H1 (cell line): ENCODE measurements around the gene ARHGAP10. TPM values are rescaled to one million over a fixed set of nuclear protein-coding genes. Genes with fewer than 3 reads are reported as not detected.

Experiments used
- CTCF ChIA-PET: fragments of 300-600 bp; sonication (Branson Sonifier 250); formaldehyde crosslinking; loops from one replicate; lab custom pipeline; 2021; ENCODE audit not compliant: partially characterized antibody; lab: Charles Lee
- POLR2A ChIA-PET: fragments of 300-600 bp; sonication (Branson Sonifier 250); formaldehyde crosslinking; loops from one replicate; lab custom pipeline; 2021; ENCODE audit warnings: inconsistent platforms; ENCODE audit not compliant: partially characterized antibody; lab: Charles Lee
- DNase-seq, 2 experiments: peaks; one replicate each; pipeline versions ENCODE4 v3.0.0 to v3.0.0-alpha.2; 2010 to 2022; ENCODE audit warnings: low spot score in 2 of 2, low read depth in 1 of 2, mixed read lengths in 1 of 2
- FAIRE-seq: peaks from 2 replicates; lab custom pipeline; 2011; peaks lifted over from hg19 to GRCh38; lab: Jason Lieb, UNC
- H2AFZ ChIP-seq: 2 replicates; pipeline ENCODE4 v1.8.1; 2012; ENCODE audit warnings: low read length, inconsistent platforms
- H2AK5ac ChIP-seq: 2 replicates; pipeline ENCODE4 v1.6.1; 2013; ENCODE audit warnings: low read depth, low read length
- H2BK120ac ChIP-seq: replicated peaks from 2 replicates; pipeline ENCODE3; 2013; ENCODE audit warnings: low read depth, low read length, inconsistent platforms
- H2BK12ac ChIP-seq: 2 replicates; pipeline ENCODE4 v1.6.1; 2013; ENCODE audit warnings: low read depth, low read length
- H2BK15ac ChIP-seq: 2 replicates; pipeline ENCODE4 v1.6.1; 2013; ENCODE audit warnings: low read length
- H2BK20ac ChIP-seq: 2 replicates; pipeline ENCODE4 v1.6.1; 2013; ENCODE audit warnings: low read length
- H2BK5ac ChIP-seq: 2 replicates; pipeline ENCODE4 v1.6.1; 2013; ENCODE audit warnings: low read depth, low read length
- H3K14ac ChIP-seq: 2 replicates; pipeline ENCODE4 v1.6.1; 2013; ENCODE audit warnings: inconsistent platforms; ENCODE audit not compliant: insufficient read length
- H3K18ac ChIP-seq: 2 replicates; pipeline ENCODE4 v1.6.1; 2013; ENCODE audit warnings: low read length; ENCODE audit errors: extremely low read depth
- H3K23ac ChIP-seq: 2 replicates; pipeline ENCODE4 v1.6.1; 2013; ENCODE audit warnings: inconsistent platforms; ENCODE audit not compliant: insufficient read length
- H3K23me2 ChIP-seq: 2 replicates; pipeline ENCODE4 v1.6.1; 2013; ENCODE audit warnings: low read depth, low read length
- H3K27ac ChIP-seq: 2 replicates; pipeline ENCODE4 v1.6.1; 2011; ENCODE audit warnings: low read depth, low read length, inconsistent platforms
- H3K27me3 ChIP-seq, 4 experiments: replicated peaks in 1 of 4; 1 replicate in 1 of 4; 2 replicates in 3 of 4; pipeline versions ENCODE4 v1.6.1 to v1.8.1; 2011 to 2013; ENCODE audit warnings: low read length in 3 of 4, mild to moderate bottlenecking in 3 of 4, inconsistent platforms in 2 of 4, mixed read lengths in 2 of 4, moderate library complexity in 1 of 4; ENCODE audit not compliant: control insufficient read depth in 3 of 4, insufficient read depth in 3 of 4; ENCODE audit errors: extremely low read depth in 1 of 4
- H3K36me3 ChIP-seq, 4 experiments: 2 replicates each; pipeline versions ENCODE4 v1.6.1 to v1.8.1; 2011 to 2013; ENCODE audit warnings: mild to moderate bottlenecking in 4 of 4, low read length in 3 of 4, moderate library complexity in 2 of 4, control low read depth in 1 of 4, inconsistent platforms in 1 of 4; ENCODE audit not compliant: insufficient read depth in 4 of 4, control insufficient read depth in 2 of 4
- H3K4ac ChIP-seq: replicated peaks from 2 replicates; pipeline ENCODE3; 2013; ENCODE audit warnings: low read length, low read depth, mixed read lengths, inconsistent platforms; ENCODE audit not compliant: insufficient read length
- H3K4me1 ChIP-seq, 4 experiments: replicated peaks in 1 of 4; 1 replicate in 1 of 4; 2 replicates in 3 of 4; pipeline versions ENCODE4 v1.6.1 to v1.8.1; 2011 to 2013; ENCODE audit warnings: low read length in 3 of 4, inconsistent platforms in 2 of 4, mixed read lengths in 1 of 4; ENCODE audit not compliant: insufficient read depth in 4 of 4, control insufficient read depth in 3 of 4
- H3K4me2 ChIP-seq, 2 experiments: 2 replicates each; pipeline versions ENCODE4 v1.6.1 to v1.8.1; 2011 to 2013; ENCODE audit warnings: low read depth in 2 of 2, low read length in 2 of 2, control low read depth in 1 of 2, inconsistent platforms in 1 of 2, mild to moderate bottlenecking in 1 of 2; ENCODE audit not compliant: insufficient read depth in 1 of 2
- H3K4me3 ChIP-seq, 4 experiments: fragments of 200-600, 300-600 bp in 1 of 4; sonication (generic), shearing (Covaris generic), sonication (Bioruptor Twin) in 1 of 4; 2 replicates each; pipeline versions ENCODE4 v1.5.1 to v1.8.1; 2011 to 2016; ENCODE audit warnings: low read length in 4 of 4, low read depth in 3 of 4, control low read depth in 2 of 4, inconsistent platforms in 2 of 4, mild to moderate bottlenecking in 2 of 4, mixed read lengths in 1 of 4, moderate library complexity in 1 of 4; ENCODE audit not compliant: insufficient read depth in 2 of 4; ENCODE audit errors: extremely low read depth in 1 of 4
- H3K56ac ChIP-seq: replicated peaks from 2 replicates; pipeline ENCODE3; 2013; ENCODE audit warnings: low read depth, mild to moderate bottlenecking, mixed read lengths, low read length, inconsistent platforms; ENCODE audit not compliant: insufficient read length
- H3K79me1 ChIP-seq: 2 replicates; pipeline ENCODE4 v1.6.1; 2013; ENCODE audit warnings: low read depth, low read length, control low read depth
- H3K79me2 ChIP-seq, 2 experiments: 2 replicates each; pipeline versions ENCODE4 v1.6.1 to v1.8.1; 2012 to 2013; ENCODE audit warnings: low read length in 2 of 2, mild to moderate bottlenecking in 2 of 2, inconsistent platforms in 1 of 2; ENCODE audit not compliant: insufficient read depth in 2 of 2, control insufficient read depth in 1 of 2
- H3K9ac ChIP-seq, 4 experiments: replicated peaks in 1 of 4; 1 replicate in 1 of 4; 2 replicates in 3 of 4; pipeline versions ENCODE4 v1.6.1 to v1.8.1; 2011 to 2013; ENCODE audit warnings: low read depth in 3 of 4, low read length in 3 of 4, control low read depth in 2 of 4, mild to moderate bottlenecking in 2 of 4, moderate library complexity in 2 of 4, inconsistent platforms in 1 of 4; ENCODE audit errors: extremely low read depth in 1 of 4
- H3K9me3 ChIP-seq, 2 experiments: 2 replicates each; pipeline versions ENCODE4 v1.6.1 to v1.8.1; 2012 to 2013; ENCODE audit warnings: mild to moderate bottlenecking in 2 of 2, moderate library complexity in 2 of 2, control low read depth in 1 of 2, inconsistent platforms in 1 of 2, low read depth in 1 of 2, low read length in 1 of 2, mixed read lengths in 1 of 2; ENCODE audit not compliant: insufficient read depth in 2 of 2
- H4K20me1 ChIP-seq, 2 experiments: replicated peaks in 1 of 2; 2 replicates each; pipeline versions ENCODE3 to v1.8.1; 2011 to 2013; ENCODE audit warnings: inconsistent platforms in 2 of 2, low read length in 2 of 2, mild to moderate bottlenecking in 1 of 2; ENCODE audit not compliant: insufficient read depth in 2 of 2, control insufficient read depth in 1 of 2
- H4K5ac ChIP-seq: 2 replicates; pipeline ENCODE4 v1.6.1; 2013; ENCODE audit warnings: low read length, low read depth, mixed read lengths, inconsistent platforms; ENCODE audit not compliant: insufficient read length
- H4K8ac ChIP-seq: 2 replicates; pipeline ENCODE4 v1.8.0; 2013; ENCODE audit warnings: mild to moderate bottlenecking, moderate library complexity, low read length, inconsistent platforms; ENCODE audit not compliant: insufficient read depth; ENCODE audit errors: extremely low read depth
- H4K91ac ChIP-seq: replicated peaks from 2 replicates; pipeline ENCODE3; 2013; ENCODE audit warnings: low read length, mixed read lengths, inconsistent platforms; ENCODE audit not compliant: insufficient read length
- ATF2 ChIP-seq: IDR thresholded peaks from 2 replicates; pipeline ENCODE4 v1.6.1; 2012; ENCODE audit warnings: low read length, inconsistent platforms
- ATF3 ChIP-seq: IDR thresholded peaks from 2 replicates; pipeline ENCODE4 v1.6.1; 2011; ENCODE audit warnings: low read depth, mild to moderate bottlenecking, low read length; ENCODE audit not compliant: insufficient read depth
- CHD2 ChIP-seq: IDR thresholded peaks from 2 replicates; pipeline ENCODE4 v1.6.1; 2012; ENCODE audit warnings: low read length, improper control_type of control experiment
- CREB1 ChIP-seq: IDR thresholded peaks from 2 replicates; pipeline ENCODE4 v1.6.1; 2012; ENCODE audit warnings: inconsistent platforms
- GABPA ChIP-seq: IDR thresholded peaks from 2 replicates; pipeline ENCODE4 v1.6.1; 2011; ENCODE audit warnings: mild to moderate bottlenecking, low read length, moderate library complexity, borderline replicate concordance; ENCODE audit not compliant: insufficient read depth
- HDAC2 ChIP-seq, 2 experiments: fragments of 300-600 bp in 1 of 2; sonication (generic) in 1 of 2; IDR thresholded peaks; 2 replicates each; pipeline ENCODE4 v1.6.1; 2011 to 2012; ENCODE audit warnings: low read depth in 2 of 2, low read length in 2 of 2, mild to moderate bottlenecking in 2 of 2, moderate library complexity in 2 of 2, borderline replicate concordance in 1 of 2, inconsistent platforms in 1 of 2
- KDM4A ChIP-seq: IDR thresholded peaks from one replicate; pipeline ENCODE4 v1.7.1; 2012; ENCODE audit warnings: low read depth, mild to moderate bottlenecking, moderate library complexity, low read length, inconsistent platforms; ENCODE audit not compliant: severe bottlenecking
- POU5F1 ChIP-seq: IDR thresholded peaks from 2 replicates; pipeline ENCODE4 v1.6.1; 2011; ENCODE audit warnings: low read depth, mild to moderate bottlenecking, low read length, moderate library complexity
- RBBP5 ChIP-seq: IDR thresholded peaks from 2 replicates; pipeline ENCODE4 v1.7.1; 2012; ENCODE audit warnings: low read depth, mild to moderate bottlenecking, inconsistent platforms, low read length, moderate library complexity, borderline replicate concordance
- RXRA ChIP-seq: IDR thresholded peaks from 2 replicates; pipeline ENCODE4 v1.6.1; 2011; ENCODE audit warnings: low read depth, mild to moderate bottlenecking, low read length, moderate library complexity; ENCODE audit not compliant: insufficient read depth
- SIN3A ChIP-seq, 2 experiments: IDR thresholded peaks in 1 of 2; conservative IDR thresholded peaks in 1 of 2; 2 replicates each; pipeline ENCODE4 v1.6.1; 2011 to 2012; ENCODE audit warnings: low read length in 2 of 2, improper control_type of control experiment in 1 of 2, low read depth in 1 of 2, mild to moderate bottlenecking in 1 of 2
- SP4 ChIP-seq: IDR thresholded peaks from 2 replicates; pipeline ENCODE4 v1.6.1; 2012; ENCODE audit warnings: low read length, inconsistent platforms
- WGBS, 2 experiments: shearing (Covaris generic) in 1 of 2; methylation state at CpG; one replicate each; pipeline versions ENCODE4 v1.1.6 to v1.1.7; 2013 to 2015; ENCODE audit warnings: low lambda C conversion rate in 2 of 2, mixed read lengths in 2 of 2, inconsistent platforms in 1 of 2, low coverage in 1 of 2, missing lambda C conversion rate in 1 of 2; ENCODE audit not compliant: insufficient replicate concordance in 2 of 2, insufficient coverage in 1 of 2, insufficient read length in 1 of 2; ENCODE audit errors: extremely low coverage in 1 of 2, missing lambda C conversion rate in 1 of 2; 5-methylcytosine and 5-hydroxymethylcytosine counted together
- polyA plus RNA-seq, 7 experiments: library from polyadenylated mRNA; depleted of rRNA in 3 of 7; stranded (reverse) in 5 of 7; unstranded in 2 of 7; fragments of >200 nt in 5 of 7; fragments of 200-250 nt in 2 of 7; gene quantifications; 1 replicate in 5 of 7; 2 replicates in 1 of 7; 4 replicates in 1 of 7; pipeline versions ENCODE4 v1.2.1 to v1.2.3, GENCODE V29; 2011 to 2013; ENCODE audit warnings: missing spikeins in 2 of 7, mixed read lengths in 2 of 7
- total RNA-seq: library from RNA; stranded (reverse); fragmentation: NEBNext Ultra II Directional; extraction: Animal tissue kit (Norgen Biotek cat#: 25700); gene quantifications from 2 replicates; pipeline ENCODE4 v1.2.1, GENCODE V29; 2021

The ARHGAP10 gene
- total and polyA plus RNA-seq, 2 of the 8 experiments (the other 6 are each of a cell fraction or from before 2014, with no cell fraction given), result 3.7 to 6.1 TPM

- H3K79me2 ChIP-seq, result no peaks in the 10 kb centered on the region
- H3K9ac ChIP-seq, result no peak overlapping the region
- H4K91ac ChIP-seq, result no peak overlapping the region
- no peak overlapping the region for H3K18ac ChIP-seq
- H3K4me2 ChIP-seq, result no peak overlapping the region
- no peaks in the 10 kb centered on the region for H3K4me1 ChIP-seq
- WGBS, 2 experiments, result 91% methylated on average over 5 of the region's 5 CpGs; no CpG with 5 or more reads in 1 of the 2 experiments
- no peaks in the 10 kb centered on the region for H3K27me3 ChIP-seq
- H2BK12ac ChIP-seq, result no peak overlapping the region
- H3K79me1 ChIP-seq, result no peaks in the 10 kb centered on the region
- H2BK120ac ChIP-seq, result no peak overlapping the region
- H4K5ac ChIP-seq, result no peak overlapping the region
- no peak overlapping the region for H3K56ac ChIP-seq
- H3K23ac ChIP-seq, result no peak overlapping the region
- no peak overlapping the region for H3K4ac ChIP-seq
- no peak overlapping the region for H2AK5ac ChIP-seq
- H3K23me2 ChIP-seq, result no peaks in the 10 kb centered on the region
- peaks cover 0 to 7% (median 0%) of the 10 kb centered on the region in 4 experiments; a peak in 2 of 8 replicates for H3K36me3 ChIP-seq
- peaks cover 19 to 21% of the 10 kb centered on the region in 2 experiments for H3K9me3 ChIP-seq
- H3K4me3 ChIP-seq, result no peak overlapping the region
- H4K20me1 ChIP-seq, result no peaks in the 10 kb centered on the region
- H4K8ac ChIP-seq, result no peak overlapping the region
- ChIA-PET POLR2A (no interaction called here), CTCF (no interaction called here)
- no peak overlapping the region for H3K14ac ChIP-seq
- no peak overlapping the region for H2AFZ ChIP-seq
- H2BK15ac ChIP-seq, result no peak overlapping the region
- no peak for DNase-seq
- H3K27ac ChIP-seq, result no peak overlapping the region
- H2BK20ac ChIP-seq, result no peak overlapping the region
- FAIRE-seq, result no peak
- no peak overlapping the region for H2BK5ac ChIP-seq
- no peak for TF ChIP-seq SIN3A (conservative IDR thresholded peaks at IDR 0.05 in 1 of 2, IDR thresholded peaks at IDR 0.05 in 1 of 2; ENCODE audit: low read depth in 1 of 2, low read length in 2 of 2)
- no peak for TF ChIP-seq CHD2
- no peak for TF ChIP-seq ATF2
- no peak for TF ChIP-seq KDM4A
- TF ChIP-seq GABPA, result no peak
- TF ChIP-seq POU5F1, result no peak
- no peak for TF ChIP-seq RBBP5
- TF ChIP-seq ATF3, result no peak
- no peak for TF ChIP-seq CREB1
- TF ChIP-seq HDAC2 (IDR thresholded peaks at IDR 0.05; ENCODE audit: borderline replicate concordance in 1 of 2, low read depth in 2 of 2, low read length in 2 of 2), result no peak
- no peak for TF ChIP-seq SP4
- no peak for TF ChIP-seq RXRA
Observed at GRCh38 chr4:148074462-148074861, 342.6 kb downstream of the ARHGAP10 start.
